HG03066 (cell line): ENCODE measurements around the gene ST6GALNAC3.
"Not testable (repeated sequence)": the region's sequence is repeated elsewhere in the genome, so short reads cannot be mapped to it uniquely, and the experiment has no call there.

ENCODE experiments used
- ATAC-seq: cut with Tn5 transposase; IDR thresholded peaks from one replicate; pipeline ENCODE4 v1.9.1; 2021; ENCODE audit warnings: low read depth; ENCODE audit not compliant: unreplicated experiment

ST6GALNAC3 gene

DNA sequence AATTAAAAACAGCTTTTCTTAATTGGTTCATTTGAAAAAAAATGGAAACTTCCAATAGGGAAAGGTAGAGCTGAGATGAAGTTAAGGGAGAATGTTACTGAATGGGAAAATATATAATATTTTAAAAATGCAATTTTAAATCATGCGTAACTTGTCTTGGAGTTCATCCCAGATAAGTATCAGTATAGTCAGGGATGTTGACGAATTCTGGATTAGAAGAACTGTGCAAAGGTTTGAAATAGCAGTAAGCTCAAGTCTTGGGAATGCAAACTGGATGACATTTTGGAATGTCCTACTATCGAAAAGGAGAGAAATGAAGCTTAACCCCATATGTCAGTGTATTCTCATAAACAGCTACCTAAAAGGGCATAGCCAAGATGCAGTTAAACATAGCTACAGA lies 4.0 kb upstream of the ST6GALNAC3 start:
- ATAC-seq, result no peak

DNA sequence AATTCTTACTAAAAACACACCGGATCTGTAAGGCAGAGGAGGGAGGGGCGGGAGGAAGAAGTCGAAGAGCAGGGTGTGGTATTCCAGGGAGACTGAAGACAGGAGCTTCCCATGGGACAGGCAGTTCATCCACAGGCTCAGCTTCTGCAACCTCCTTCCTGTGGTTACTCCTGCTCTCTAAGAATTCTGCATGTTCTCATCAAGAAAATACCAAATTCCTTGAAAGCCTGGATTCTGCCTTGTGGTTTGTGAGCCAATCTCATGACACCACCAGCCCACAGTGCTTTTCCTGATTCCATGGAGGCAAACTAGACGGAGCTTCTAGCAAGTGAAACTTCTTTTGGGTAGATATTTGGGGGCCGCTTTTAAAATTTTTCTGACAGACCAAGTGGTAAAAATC lies 1.1 kb upstream of the ST6GALNAC3 start:
- ATAC-seq, result no peak

DNA sequence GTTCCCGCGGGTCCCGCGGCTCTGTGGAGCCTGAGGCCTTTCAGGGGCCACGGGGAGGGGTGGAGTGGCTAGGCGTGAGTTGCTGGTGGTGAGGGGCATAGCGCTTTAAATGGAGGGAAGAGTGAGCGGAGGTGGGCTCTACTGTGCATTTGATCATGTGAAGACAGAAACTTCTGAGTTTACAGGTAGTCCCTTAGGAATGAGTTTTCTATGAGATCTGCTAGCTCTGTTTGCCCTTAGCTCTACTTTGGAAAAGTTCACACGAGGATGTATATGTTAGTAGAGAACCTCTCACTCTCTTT lies 593 bp downstream of the ST6GALNAC3 start:
- no peak for ATAC-seq

DNA sequence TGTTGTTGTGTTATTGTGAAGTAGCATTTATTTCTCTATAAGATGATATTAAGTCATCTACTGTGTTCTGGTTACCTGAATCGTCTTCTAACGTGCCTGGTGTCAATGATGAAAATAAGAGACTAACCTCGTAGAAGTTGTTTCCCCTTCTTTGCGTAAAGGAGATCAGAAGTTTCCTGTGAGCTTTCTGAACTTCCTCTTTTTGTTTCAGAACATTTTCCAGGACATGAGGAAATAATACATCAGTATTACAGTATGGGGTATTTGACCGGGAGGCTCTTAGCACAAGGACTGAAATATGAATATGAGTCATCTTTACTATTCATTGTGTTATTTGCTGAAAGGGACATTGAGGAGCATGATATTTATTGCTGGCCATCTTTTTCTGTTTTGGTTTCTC lies 1.3 kb downstream of the ST6GALNAC3 start:
- no peak for ATAC-seq

DNA sequence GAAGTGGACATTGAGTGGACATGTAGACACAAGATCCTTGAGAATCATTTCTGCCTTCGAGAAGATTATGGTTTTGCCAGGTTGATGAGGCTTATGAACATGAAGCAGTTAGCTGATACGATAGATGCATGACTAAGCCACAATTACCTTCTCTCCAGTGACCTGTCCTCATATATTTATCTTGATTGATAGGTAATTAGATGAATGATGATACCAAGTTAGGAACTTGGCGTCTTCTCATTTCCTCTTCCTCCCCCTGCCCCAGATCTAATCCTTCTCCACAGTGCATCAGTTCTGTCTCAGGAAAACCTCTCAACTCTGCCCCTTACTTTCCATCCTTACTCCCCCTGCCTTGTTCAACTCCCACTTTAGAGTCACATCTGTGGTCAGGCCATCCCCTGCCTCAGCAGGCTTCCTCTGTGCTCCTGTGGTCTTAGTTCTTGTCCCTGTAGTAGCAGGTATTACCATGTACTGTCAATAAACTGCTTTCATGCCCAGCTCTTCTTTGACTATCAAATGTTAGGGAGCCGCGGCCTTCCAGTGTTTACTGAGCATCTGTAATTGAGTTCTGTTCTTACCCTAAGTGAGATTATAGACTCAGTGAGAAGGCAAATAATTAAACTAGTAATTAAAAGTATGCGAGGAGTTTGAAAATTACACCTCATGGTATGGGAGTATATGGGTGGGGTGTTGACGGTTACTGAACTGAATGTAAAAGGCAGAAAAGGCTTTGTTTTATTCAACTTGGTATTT lies 5.1 kb downstream of the ST6GALNAC3 start:
- no peak for ATAC-seq

DNA sequence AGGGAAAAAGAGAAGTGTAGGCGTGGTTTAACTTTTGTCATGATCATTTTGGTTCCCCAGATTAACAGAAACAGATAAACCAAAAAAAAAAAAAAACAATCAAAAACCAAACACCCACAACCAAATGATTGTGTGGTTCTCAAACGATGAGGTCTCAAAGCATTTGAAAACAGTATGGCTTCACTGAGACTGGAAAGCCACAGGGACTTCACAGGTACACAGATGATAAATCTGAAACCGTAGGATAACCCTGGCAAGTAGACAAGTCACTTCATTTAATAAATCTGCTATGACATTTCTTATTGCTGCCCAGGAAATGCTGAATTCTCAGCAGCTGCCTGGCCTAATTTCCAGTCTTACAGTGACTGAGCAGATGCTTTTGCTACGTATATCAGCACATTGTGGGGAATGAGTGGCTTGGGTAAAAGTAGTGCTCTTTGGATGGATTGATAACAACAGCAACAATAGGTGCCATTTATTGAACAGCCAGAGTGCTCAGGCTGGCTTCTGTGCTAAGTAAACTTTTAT lies 6.1 kb downstream of the ST6GALNAC3 start:
- ATAC-seq, result no peak

DNA sequence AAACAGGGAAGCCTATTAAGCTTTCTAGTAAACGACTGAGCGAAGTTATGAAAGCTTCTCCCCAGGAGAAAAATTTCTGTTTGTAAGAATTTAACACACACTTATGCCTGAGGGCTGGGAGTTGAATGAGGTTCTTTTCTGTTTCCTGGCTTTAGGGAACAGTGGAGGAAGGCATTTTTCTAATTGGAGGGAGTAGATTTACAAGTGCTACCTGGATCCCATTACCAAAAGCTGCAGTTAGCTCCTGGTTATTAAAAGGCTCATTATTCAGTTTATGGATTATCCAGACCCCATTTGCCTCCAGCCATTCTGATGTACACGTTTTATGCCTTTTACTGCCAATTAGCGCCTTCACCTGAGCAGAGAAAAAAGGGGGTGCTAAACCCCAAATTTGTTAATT lies 7.5 kb downstream of the ST6GALNAC3 start:
- ATAC-seq, result no peak

DNA sequence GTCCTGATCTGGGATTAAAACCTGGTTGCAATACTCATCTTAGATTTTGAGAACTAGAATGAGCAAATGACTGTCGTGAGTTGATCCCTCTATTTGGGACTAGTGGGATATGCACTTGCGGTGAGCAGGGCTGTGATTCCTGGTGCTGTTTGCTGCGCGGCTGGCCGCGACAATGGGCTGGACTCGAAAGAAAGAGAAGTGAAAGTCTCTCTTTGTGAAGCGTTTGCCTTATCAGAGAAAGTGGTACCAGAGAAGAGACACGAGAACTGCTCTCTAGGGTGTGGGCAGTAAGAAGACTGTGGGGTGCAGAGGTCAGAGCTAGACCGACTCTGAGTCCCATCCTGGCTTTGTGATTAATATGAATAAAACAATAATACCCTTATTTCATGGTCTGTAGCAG lies 8.6 kb downstream of the ST6GALNAC3 start:
- ATAC-seq, result no peak

DNA sequence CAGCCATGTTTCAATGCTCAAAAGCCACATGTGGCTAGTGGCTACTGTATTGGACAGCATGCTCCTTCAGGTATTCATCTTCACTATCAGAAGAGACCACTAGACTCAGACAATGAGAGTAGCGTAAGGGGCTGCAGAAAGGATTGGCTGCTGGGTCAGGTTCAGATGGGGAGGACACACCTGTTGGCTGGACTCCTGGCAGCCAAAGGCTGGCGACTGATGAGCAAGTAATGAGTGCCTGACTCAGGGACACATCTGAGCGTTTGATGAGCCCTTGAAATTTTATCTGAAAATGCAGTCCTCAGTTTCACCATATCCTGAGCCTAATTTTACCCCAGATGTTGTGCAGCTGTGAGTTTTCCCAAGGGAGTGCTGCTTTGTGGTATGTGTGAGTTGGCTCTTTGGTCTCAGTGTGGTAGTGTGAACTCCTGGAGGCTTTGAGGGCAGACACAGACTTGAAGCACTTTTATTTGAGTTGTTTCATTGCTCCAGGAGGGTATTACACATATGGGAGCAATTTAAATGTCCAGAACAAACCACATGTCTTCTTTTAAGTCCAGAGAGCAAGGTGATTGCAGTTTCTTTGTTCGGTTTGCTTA lies 9.6 kb downstream of the ST6GALNAC3 start:
- ATAC-seq, result no peak

DNA sequence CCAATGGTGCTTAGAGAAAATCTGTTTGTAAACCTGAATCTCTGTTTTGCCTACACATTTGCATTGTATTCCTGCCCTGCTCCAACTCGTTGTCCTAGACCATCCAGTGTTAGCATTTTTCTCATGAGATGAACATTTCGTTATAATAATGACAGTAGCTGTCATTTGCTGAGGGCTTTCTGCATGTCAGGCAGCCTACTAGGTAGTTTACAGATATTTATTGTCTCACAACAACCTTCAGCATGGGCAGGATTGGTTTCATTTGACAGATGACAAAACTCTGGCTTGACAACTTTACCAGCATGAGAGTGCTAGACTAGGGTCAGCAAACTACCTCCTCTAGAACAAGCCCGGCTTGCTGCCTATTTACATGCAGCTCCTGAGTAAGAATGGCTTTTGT lies 10.1 kb downstream of the ST6GALNAC3 start:
- no peak for ATAC-seq

DNA sequence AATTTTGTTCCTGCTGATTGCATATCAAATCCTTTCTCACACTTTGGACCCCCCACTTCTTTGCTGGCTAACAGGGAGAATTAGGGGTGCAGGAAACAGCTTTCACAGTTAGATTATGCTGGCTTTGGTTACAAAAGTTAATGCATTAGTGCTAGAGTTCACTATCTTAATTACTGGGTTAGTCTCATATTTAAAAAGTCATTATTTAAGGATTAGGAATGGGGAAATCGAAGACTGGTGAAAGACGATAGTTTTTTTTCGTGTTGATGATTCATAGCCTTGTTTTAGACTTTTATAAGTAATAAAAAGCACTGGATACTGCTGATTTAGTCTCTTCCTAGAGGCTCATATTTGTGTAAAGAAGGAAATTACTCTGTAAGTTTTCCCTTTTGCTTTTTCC lies 11.6 kb downstream of the ST6GALNAC3 start:
- ATAC-seq, result no peak

DNA sequence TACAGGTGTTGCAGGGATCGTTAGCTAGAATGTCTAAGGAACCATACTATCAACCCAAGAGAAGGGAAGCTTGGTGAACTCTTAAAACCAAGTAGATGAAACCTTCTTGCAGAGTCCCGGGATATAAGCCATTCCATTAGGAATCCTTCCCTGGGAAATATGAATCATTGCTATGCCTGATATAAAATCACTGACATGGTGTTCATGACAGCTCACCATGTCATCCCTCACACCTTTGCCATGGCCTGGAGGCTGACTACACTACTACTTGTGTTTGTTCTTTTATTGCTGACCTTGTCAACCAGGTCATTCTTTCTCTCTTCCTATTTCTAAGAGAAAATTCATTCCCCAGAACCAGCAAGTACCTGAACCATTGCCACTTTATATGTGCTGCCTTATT lies 12.1 kb downstream of the ST6GALNAC3 start:
- ATAC-seq, result no peak

DNA sequence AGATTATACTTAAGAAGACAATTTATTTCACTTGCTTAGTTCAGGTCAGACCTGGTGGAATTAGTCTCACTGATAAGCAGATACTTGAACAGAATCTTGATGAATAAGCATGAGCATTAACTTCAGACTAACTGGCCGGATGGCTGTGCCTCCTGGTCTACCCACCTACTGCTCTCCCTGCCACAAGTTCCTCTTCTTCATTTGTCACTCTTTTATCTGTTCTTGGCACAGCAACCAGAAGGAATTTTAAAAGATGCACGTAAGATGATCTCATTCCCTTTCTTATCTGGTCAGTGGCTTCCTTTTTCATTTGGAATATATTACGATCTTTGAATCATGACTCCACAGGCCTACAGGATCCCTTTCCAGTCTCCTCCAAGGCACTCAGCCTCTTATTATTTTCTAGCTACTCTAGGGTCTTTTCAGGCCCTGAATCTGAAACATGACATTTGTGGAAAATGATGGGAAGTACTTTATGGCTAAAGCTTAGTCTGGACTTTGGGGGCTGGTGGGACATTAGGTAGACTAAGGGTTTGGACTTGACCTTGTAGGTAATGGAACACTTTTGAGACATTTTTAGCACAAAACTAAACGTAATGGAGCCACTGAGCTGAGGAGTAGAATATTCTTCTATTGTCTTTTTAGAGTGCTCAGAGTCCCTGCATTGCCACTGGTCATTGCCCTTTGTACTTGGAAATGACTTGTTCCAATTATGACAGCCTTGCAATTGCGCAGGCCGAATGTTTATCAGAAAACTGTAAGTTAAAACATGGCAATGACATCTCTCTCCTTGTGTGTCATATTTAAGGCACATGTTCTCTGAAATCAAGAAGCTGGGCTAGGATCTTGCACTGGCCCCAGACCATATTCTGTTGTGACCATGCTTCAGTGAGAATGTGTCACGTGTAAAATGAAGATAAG lies 16.0 kb downstream of the ST6GALNAC3 start:
- no peak for ATAC-seq

DNA sequence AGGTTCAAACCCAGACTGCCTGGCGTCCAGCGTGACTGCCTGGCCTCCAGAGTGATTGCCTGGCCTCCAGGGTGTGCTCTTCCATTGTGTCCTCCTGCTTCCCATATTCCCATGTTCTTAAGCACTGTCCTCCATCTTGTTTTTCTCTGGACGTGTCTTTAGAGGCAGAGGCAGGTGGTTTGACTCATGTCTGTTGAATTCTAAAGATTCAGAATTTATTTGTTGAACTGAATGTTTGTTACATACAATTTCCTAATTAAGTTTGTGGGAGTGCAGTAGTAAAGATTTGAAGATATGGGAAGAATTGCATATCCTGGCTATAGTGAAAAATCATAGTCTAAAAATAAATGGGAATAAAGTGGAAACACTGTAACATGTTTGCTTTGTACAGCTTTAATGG lies 18.3 kb downstream of the ST6GALNAC3 start:
- no peak for ATAC-seq

DNA sequence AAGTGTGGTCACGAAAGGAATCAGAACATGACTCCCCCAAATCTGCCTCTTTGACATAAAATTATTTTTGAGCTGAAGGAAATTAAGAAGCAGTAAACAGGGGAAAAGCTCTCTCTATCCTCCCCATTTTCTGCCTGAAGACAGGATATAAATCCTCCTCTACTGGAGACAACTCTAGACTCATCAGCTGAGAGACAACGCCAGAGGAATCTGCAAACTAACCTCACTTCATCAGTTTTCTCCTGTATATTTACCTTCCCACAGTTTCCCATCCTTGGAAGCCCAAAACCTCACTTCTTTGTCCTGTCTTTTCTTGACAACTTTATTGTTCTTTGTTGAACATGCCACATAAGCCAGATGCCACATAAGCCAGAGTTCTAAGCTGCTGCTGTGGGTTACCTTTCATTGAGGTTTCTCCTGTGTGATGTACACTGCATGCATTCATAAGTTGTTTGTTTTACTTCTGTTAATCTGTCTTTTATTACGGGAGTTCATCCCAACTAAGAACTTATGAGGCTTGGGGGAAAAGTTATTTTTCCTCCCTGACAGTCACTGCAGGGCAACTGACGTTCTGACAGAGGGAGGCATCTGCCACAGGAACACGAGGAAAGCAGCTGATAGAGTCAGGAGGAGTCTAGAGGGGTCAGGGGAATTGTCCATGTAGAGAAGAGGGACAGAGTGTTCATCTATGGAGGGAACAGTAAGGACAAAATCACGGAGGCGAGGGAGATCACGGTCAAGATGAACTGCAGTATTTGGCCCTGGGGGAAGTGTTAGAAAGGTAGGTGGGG lies 19.2 kb downstream of the ST6GALNAC3 start:
- ATAC-seq, result no peak

DNA sequence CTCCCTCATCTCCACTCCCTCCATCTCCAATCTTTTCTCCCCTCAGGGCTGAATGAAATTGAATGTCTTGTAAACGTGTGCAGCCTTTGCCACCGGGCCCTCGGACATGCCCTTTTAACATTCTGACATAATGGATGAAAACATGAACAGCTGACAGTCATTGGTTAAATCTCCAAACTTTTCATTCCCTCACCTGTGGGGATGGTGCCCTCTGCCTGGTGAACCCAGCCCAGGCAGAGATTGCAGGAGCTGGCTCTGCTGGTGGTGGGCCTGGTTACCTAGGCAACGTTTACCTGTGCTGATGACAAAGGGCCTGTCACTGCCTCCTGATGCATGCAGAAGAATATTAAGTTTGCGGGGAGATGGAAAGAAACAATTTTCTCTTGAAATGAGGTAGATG lies 21.3 kb downstream of the ST6GALNAC3 start:
- no peak for ATAC-seq

DNA sequence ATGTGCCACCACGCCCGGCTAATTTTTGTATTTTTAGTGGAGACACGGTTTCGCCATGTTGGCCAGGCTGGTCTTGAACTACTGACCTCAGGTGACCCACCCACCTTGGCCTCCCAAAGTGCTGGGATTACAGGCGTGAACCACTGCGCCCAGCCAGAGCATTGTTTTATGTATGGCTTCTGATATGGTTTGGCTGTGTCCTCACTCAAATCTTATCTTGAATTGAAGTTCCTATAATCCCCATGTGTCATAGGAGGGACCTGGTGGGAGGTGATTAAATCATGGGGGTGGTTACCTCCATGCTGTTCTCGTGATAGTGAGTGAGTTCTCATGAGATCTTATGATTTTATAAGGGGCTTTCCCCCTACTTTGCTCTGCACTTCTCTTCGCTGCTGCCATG lies 22.5 kb downstream of the ST6GALNAC3 start:
- ATAC-seq, result not testable (repeated sequence)

DNA sequence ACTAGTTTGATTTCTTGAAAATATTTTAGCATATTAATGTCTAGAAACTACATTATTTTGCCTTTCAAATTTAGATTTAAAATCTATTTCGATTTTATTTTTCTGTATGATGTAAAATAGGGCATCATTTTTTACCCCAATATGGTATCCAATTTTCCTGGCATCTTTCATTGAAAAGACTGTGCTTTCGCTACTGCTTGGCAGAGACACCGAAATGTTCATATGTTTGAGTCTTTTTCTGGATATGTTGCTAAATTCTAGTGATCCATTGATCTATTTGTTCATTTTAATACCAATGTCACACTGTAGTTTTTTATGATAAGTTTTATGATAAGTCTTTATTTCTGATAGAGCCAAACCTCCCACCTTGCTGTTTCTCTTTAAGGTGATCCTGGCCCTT lies 24.3 kb downstream of the ST6GALNAC3 start:
- ATAC-seq, result no peak

DNA sequence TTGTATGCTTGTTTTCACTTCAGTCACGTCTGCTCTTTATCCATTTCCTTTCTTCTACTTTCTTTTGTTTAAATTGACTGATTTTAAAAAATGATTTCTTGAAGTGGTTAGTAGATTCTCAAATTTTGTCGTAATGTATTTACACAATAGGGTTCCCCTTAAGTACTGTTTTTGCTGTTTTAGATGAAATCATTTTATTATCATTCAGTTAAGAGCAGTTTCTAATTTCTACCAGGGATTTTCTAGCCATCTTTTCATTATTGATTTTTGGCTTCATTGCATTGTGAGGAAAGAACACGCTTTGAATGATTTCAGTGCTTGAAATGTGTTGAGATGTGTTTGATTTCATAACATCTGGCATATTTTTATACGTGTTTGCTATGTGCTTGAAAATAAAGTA lies 27.0 kb downstream of the ST6GALNAC3 start:
- ATAC-seq, result no peak

DNA sequence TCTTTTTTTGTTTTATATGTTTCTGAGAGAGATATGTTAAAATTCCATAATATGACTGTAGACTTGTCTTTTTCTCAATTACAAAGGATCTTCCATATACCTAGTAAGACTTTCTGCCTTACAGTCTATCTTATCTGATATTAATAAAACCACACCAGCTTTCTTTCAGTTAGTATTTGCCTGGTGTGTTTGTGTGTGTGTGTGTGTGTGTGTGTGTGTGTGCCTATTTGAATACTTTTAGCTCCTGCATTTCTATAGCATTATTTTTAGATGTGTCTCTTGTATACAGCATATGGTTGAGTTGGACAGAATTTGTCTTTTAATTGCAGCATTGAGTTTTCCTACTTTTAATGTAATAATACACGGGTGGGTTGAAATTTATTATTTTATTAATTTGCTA lies 27.5 kb downstream of the ST6GALNAC3 start:
- no peak for ATAC-seq

DNA sequence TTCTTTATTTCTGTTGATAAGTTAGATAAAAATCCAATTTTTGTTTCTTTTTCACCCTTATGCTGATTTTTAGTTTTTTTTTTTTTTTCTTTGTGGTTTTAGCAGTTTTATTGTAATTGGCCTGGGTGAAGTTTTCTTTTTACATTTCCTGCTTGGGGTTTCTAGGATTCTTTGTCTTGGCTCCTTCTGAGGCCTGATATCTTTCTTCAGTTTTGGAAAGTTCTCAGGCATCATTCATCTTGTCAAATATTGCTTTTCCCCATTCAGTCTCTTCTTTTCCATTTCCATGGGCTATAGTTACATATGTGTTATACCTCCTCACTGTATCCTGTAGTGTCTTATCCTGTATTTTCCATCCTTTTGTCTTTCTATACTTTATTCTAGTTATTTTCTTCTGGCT lies 28.5 kb downstream of the ST6GALNAC3 start:
- no peak for ATAC-seq
